ENCODE measurements around the gene ZNF548.
A peak's percentile ranks its signal among the peaks of the same experiment; 100 is the strongest.

ZNF548 gene

DNA sequence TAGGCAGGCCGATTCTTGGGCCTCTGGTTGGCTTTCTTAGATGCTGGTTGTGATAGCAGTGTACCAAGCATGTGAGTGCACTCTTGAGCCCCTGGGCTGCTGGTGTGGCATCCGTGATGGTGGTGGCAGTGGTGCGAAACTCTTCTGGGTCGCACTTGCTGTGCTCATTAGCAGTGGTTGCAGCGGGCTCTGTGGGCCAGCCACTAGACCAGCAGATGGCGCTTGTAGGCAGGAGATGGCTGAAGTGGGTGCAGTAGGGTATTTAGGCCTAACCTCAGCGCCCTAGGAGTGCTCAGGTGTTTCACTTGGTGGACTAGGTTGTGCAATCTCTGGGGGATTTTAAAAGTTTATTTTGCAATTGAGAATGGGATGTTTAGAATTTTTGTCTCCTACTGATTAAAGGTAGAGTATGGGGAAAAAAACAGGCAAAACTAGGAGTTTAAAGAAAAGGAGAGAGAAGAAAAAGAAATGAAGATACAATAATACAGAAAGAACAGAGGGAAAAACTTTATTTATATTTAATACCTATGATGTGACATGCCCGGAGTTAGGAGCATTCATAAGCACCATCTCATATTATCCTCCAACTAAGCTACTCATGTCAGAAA is 17.0 kb downstream of the ZNF548 start:
- Histone ChIP-seq H3K4me3 (ENCODE audit: low read depth, low read length) (no peak overlapping the region), H3K4me1 (no peaks in the 10 kb centered on the region), H3K36me3 (no peaks in the 10 kb centered on the region; the same call in 1 of the 2 replicates), H3K9me3 (no peaks in the 10 kb centered on the region), H3K27me3 (no peaks in the 10 kb centered on the region)
- TF ChIP-seq, protein P1, sequence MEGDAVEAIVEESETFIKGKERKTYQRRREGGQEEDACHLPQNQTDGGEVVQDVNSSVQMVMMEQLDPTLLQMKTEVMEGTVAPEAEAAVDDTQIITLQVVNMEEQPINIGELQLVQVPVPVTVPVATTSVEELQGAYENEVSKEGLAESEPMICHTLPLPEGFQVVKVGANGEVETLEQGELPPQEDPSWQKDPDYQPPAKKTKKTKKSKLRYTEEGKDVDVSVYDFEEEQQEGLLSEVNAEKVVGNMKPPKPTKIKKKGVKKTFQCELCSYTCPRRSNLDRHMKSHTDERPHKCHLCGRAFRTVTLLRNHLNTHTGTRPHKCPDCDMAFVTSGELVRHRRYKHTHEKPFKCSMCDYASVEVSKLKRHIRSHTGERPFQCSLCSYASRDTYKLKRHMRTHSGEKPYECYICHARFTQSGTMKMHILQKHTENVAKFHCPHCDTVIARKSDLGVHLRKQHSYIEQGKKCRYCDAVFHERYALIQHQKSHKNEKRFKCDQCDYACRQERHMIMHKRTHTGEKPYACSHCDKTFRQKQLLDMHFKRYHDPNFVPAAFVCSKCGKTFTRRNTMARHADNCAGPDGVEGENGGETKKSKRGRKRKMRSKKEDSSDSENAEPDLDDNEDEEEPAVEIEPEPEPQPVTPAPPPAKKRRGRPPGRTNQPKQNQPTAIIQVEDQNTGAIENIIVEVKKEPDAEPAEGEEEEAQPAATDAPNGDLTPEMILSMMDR (IDR thresholded peaks at IDR 0.05; ENCODE audit: low read depth, low read length): peak; percentile 89
- DNase-seq: peak; percentile 77

- peak; percentile 94 for DNase-seq
- Histone ChIP-seq H3K4me1 (no peaks in the 10 kb centered on the region), H3K4me3 (ENCODE audit: low read depth, low read length) (peak within 1 kb of the TSS; percentile 93), H3K9me3 (no peaks in the 10 kb centered on the region; the same call in 1 of the 2 replicates), H3K27me3 (no peaks in the 10 kb centered on the region), H3K36me3 (peaks cover 13% of the 10 kb centered on the region)
- TF ChIP-seq, protein P1 (IDR thresholded peaks at IDR 0.05; ENCODE audit: low read depth, low read length): no peak
These were observed 21.4 kb downstream of the ZNF548 start, which contains the start of gene ZNF17 for GRCh38 chr19:57410877-57411671. ZNF17 (plus strand) TSS chr19:57411161; CDS start chr19:57413616, 2,455 bp downstream.

DNA sequence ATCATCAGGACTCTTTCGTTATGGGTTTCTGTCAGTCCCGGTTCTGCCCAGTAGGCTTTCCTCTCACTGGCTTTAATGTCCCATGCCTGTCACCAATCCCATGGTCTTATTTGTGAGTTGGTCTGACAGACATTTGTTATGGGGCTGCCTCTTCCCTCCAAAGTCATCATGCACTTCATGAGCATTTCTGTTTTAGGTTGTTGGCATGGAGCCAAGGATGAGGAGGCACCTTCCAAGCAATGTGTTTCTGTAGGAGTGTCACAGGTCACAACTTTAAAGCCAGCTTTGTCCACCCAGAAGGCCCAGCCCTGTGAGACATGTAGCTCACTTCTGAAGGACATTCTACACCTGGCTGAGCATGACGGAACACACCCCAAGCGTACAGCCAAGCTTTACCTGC is 29.8 kb downstream of the ZNF548 start:
- peaks cover 37% of the 10 kb centered on the region for H3K36me3 ChIP-seq
- no peak for DNase-seq
- H3K9me3 ChIP-seq: peaks cover 4% of the 10 kb centered on the region; the same call in 1 of the 2 replicates
- no peaks in the 10 kb centered on the region for H3K27me3 ChIP-seq
- no peak overlapping the region for H3K4me3 ChIP-seq (ENCODE audit: low read depth, low read length)
- H3K4me1 ChIP-seq: no peaks in the 10 kb centered on the region
- TF ChIP-seq, protein P1 (IDR thresholded peaks at IDR 0.05; ENCODE audit: low read depth, low read length): no peak

- H3K27me3 ChIP-seq: no peaks in the 10 kb centered on the region
- TF ChIP-seq, protein P1 (IDR thresholded peaks at IDR 0.05; ENCODE audit: low read depth, low read length): no peak
- H3K9me3 ChIP-seq: peaks cover 4% of the 10 kb centered on the region; the same call in 1 of the 2 replicates
- no peak overlapping the region for H3K4me3 ChIP-seq (ENCODE audit: low read depth, low read length)
- H3K4me1 ChIP-seq: no peaks in the 10 kb centered on the region
- H3K36me3 ChIP-seq: peaks cover 32% of the 10 kb centered on the region
- DNase-seq: no peak
These were observed 31.4 kb downstream of the ZNF548 start for GRCh38 chr19:57421037-57421436.

DNA sequence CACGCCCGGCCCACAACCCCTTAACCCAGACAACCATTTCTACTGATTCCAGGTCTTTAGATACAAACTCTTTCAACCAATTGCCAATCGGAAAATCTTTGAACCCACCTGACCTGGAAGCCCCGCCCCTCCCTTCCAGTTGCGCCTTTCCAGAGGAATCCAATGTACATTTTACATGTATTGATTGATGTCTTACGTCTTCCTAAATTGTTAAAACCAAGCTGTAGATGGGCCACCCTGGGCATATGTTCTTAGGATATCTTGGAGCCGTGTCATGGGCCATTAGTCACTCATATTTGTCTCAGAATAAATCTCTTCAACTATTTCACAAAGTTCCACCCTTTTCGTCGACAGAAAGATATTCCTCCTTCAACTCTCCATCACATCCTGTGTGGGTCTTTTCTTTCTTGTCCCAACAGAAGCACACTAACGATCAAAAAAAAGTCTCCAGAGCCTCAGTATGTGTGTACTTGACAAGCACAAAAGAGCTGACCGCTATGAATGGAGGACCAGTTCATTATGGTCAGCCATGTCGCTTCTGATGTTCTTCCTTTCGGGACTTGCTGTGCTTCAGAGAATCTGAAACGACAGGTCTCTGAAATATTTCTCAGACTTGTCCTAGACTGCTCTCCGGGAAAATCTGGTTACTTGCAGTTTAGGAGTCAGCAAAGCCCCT is 44.9 kb downstream of the ZNF548 start:
- H3K4me1 ChIP-seq: no peaks in the 10 kb centered on the region
- peak overlapping the region; percentile 91 for H3K4me3 ChIP-seq (ENCODE audit: low read depth, low read length)
- TF ChIP-seq, protein P1 (IDR thresholded peaks at IDR 0.05; ENCODE audit: low read depth, low read length): no peak
- no peaks in the 10 kb centered on the region for H3K27me3 ChIP-seq
- H3K36me3 ChIP-seq: peaks cover 9% of the 10 kb centered on the region
- H3K9me3 ChIP-seq: no peaks in the 10 kb centered on the region
- DNase-seq: no peak

Data from BE2C (cell line).